K562 (cell line): ENCODE data around the gene RNF113A. TPM values are rescaled to one million over a fixed set of nuclear protein-coding genes. Genes with fewer than 3 reads are reported as not detected.
A peak's percentile ranks its signal among the peaks of the same experiment; 100 is the strongest.

Source experiments
- ATF1 ChIP-seq, 2 experiments: fragments of 450-650 bp in 1 of 2; IDR thresholded peaks; 2 replicates each; pipeline ENCODE4 v1.6.1; 2016; ENCODE audit warnings: missing compliant biosample characterization in 1 of 2, missing genetic modification characterization in 1 of 2
- CTBP1 ChIP-seq: fragments of 450-650 bp; IDR thresholded peaks from 2 replicates; pipeline ENCODE4 v1.6.1; 2016; ENCODE audit warnings: borderline replicate concordance
- HNRNPUL1 ChIP-seq: fragments of 200-400 bp; formaldehyde crosslinking; IDR thresholded peaks from 2 replicates; pipeline ENCODE4 v1.6.1; 2017; ENCODE audit warnings: low read length
- MCM5 ChIP-seq: fragments of 450-650 bp; IDR thresholded peaks from 2 replicates; pipeline ENCODE4 v1.6.1; 2016; ENCODE audit warnings: low read depth
- MEF2D ChIP-seq: conservative IDR thresholded peaks from 2 replicates; pipeline ENCODE4 v1.6.1; 2016; ENCODE audit warnings: low read depth, missing genetic modification characterization, missing compliant biosample characterization
- PRMT5 ChIP-seq: sonication (generic); formaldehyde crosslinking; IDR thresholded peaks from 2 replicates; pipeline ENCODE4 v1.5.0; 2020; ENCODE audit warnings: missing genetic modification reagents
- STAT5B ChIP-seq: fragments of 250-450 bp; sonication (Bioruptor Pico); IDR thresholded peaks from 2 replicates; pipeline ENCODE4 v1.8.0; 2021; ENCODE audit warnings: mild to moderate bottlenecking, inconsistent platforms
- TAF15 ChIP-seq: fragments of 200-400 bp; formaldehyde crosslinking; IDR thresholded peaks from 2 replicates; pipeline ENCODE4 v1.6.1; 2017; ENCODE audit warnings: mild to moderate bottlenecking, low read depth, low read length, moderate library complexity
- YY1 ChIP-seq, 3 experiments: IDR thresholded peaks; 2 replicates each; pipeline ENCODE4 v1.6.1; 2011; ENCODE audit warnings: low read length in 2 of 3, mild to moderate bottlenecking in 2 of 3, moderate library complexity in 2 of 3, borderline replicate concordance in 1 of 3, control low read depth in 1 of 3, low read depth in 1 of 3; ENCODE audit not compliant: insufficient read depth in 3 of 3, insufficient replicate concordance in 2 of 3, control insufficient read depth in 1 of 3, insufficient read length in 1 of 3; ENCODE audit errors: extremely low read depth in 1 of 3
- ZBTB40 ChIP-seq, 2 experiments: fragments of 450-650 bp in 1 of 2; sonication (generic) in 1 of 2; formaldehyde crosslinking in 1 of 2; IDR thresholded peaks; 2 replicates each; pipeline versions ENCODE4 v1.7.1 to v1.9.0; 2016 to 2022; ENCODE audit warnings: inconsistent platforms in 1 of 2, mild to moderate bottlenecking in 1 of 2, missing genetic modification reagents in 1 of 2
- ZNF124 ChIP-seq: sonication (generic); formaldehyde crosslinking; IDR thresholded peaks from 2 replicates; pipeline ENCODE4 v1.8.1; 2022; ENCODE audit warnings: missing genetic modification reagents
- ZNF436 ChIP-seq: fragments of 250-450, 450-650 bp; sonication (Bioruptor Pico); formaldehyde crosslinking; IDR thresholded peaks from 2 replicates; pipeline ENCODE4 v1.7.0; 2020; ENCODE audit warnings: mild to moderate bottlenecking
- ZNF561 ChIP-seq: fragments of 450-650 bp; formaldehyde crosslinking; conservative IDR thresholded peaks from 2 replicates; pipeline ENCODE4 v1.4.0; 2020; ENCODE audit warnings: mild to moderate bottlenecking, moderate library complexity
- polyA plus RNA-seq, 8 experiments: library from polyadenylated mRNA; depleted of rRNA in 4 of 8; stranded (reverse) in 5 of 8; unstranded in 3 of 8; fragments of >200 nt; fragmentation: Nextera tagmentation in 2 of 8; fragmentation: Illumina TruSeq in 1 of 8; extraction: Ambion mirVana in 2 of 8; extraction: Trizol in 1 of 8; gene quantifications; 2 replicates each; pipeline versions ENCODE4 v1.2.1 to v1.2.3, GENCODE V29; 2011 to 2014; ENCODE audit warnings: inconsistent platforms in 1 of 8, missing spikeins in 1 of 8
- total RNA-seq, 7 experiments: library from RNA; depleted of rRNA in 6 of 7; stranded (reverse); fragments of >200 nt in 6 of 7; fragmentation: Illumina TruSeq in 2 of 7; extraction: Trizol in 2 of 7; gene quantifications; 2 replicates each; pipeline versions ENCODE4 v1.2.1 to v1.2.3, GENCODE V29; 2011 to 2021; ENCODE audit warnings: low replicate concordance in 1 of 7
- TF ChIP-seq, protein P1 (sequence below): sonication (generic); formaldehyde crosslinking; IDR thresholded peaks from 2 replicates; pipeline ENCODE4 v1.8.1; 2022; ENCODE audit warnings: missing genetic modification reagents

The RNF113A gene
- total and polyA plus RNA-seq, 9 of the 15 experiments (the other 6 are each of a cell fraction or from before 2014, with no cell fraction given) = 21.2 to 38.4 (median 28.1) TPM

DNA sequence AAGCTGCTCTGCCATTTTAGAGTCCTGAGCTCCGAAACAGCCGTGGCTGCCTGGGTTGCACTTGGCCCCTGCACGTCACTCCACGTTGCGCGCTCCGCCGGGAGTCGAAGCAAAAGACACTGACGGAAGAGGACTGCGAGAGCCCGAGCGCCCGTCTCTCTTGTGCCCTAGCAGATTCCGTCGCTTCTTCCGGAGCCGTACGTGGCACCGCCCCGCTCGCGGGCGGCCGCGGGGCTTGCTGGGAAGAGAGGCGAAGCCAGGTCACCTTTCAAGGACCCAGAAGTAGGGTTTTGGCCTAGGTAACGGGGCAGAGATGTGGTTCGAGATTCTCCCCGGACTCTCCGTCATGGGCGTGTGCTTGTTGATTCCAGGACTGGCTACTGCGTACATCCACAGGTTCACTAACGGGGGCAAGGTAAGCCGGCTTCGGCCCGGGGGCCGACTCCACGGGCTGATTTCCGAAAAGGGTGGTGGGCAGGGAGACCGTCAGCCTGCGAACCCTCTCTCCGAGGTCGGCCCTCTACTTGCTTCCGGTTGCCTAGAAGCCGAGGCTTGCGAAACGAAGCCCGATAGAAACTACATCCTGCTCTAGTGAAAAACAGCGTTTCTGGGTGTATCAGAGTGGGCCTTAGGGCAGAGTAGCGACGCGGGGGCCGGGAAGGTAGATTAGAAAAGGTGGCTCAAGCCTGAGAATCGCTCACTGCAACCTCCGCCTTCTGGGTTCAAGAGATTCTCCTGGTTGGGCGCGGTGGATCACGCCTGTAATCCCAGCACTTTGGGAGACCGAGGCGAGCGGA, at the start of gene RNF113A, which contains the start of gene NDUFA1 (continued):
- TF ChIP-seq ZNF124 (CRISPR knock-in tag) (no peak), ZBTB40 (IDR thresholded peaks at IDR 0.05) (peak; percentile 78), ZBTB40 (CRISPR knock-in tag; IDR thresholded peaks at IDR 0.05) (no peak), TAF15 (no peak), MEF2D (tag) (no peak), STAT5B (CRISPR knock-in tag) (no peak), ATF1 (CRISPR knock-in tag; IDR thresholded peaks at IDR 0.05) (no peak), ATF1 (tag; IDR thresholded peaks at IDR 0.05) (peak; percentile 85), PRMT5 (CRISPR knock-in tag) (no peak), CTBP1 (0 out of 2 replicates have a peak, but pooled peaks have one; percentile 47), ZNF436 (CRISPR knock-in tag) (no peak), ZNF561 (CRISPR knock-in tag) (no peak), MCM5 (no peak), YY1 (IDR thresholded peaks at IDR 0.05; ENCODE audit: borderline replicate concordance in 1 of 3, control insufficient read depth in 1 of 3, extremely low read depth in 1 of 3, insufficient read depth in 3 of 3, insufficient read length in 1 of 3, insufficient replicate concordance in 2 of 3, low read depth in 1 of 3, low read length in 2 of 3) (peak in 2 of 3 experiments; percentile 43 to 58), HNRNPUL1 (no peak)
- TF ChIP-seq, protein P1, sequence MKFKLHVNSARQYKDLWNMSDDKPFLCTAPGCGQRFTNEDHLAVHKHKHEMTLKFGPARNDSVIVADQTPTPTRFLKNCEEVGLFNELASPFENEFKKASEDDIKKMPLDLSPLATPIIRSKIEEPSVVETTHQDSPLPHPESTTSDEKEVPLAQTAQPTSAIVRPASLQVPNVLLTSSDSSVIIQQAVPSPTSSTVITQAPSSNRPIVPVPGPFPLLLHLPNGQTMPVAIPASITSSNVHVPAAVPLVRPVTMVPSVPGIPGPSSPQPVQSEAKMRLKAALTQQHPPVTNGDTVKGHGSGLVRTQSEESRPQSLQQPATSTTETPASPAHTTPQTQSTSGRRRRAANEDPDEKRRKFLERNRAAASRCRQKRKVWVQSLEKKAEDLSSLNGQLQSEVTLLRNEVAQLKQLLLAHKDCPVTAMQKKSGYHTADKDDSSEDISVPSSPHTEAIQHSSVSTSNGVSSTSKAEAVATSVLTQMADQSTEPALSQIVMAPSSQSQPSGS (CRISPR knock-in tag) = no peak
